SK-N-MC (cell line): ENCODE data around the gene TLK1.

Source experiments
- EZH2 ChIP-seq: fragments of 200-600 bp; sonication (generic); IDR thresholded peaks from one replicate; pipeline ENCODE4 v1.6.1; 2017; ENCODE audit warnings: antibody characterized with exemption
- POLR2AphosphoS5 ChIP-seq: IDR thresholded peaks from 2 replicates; pipeline ENCODE4 v1.6.1; 2012; ENCODE audit warnings: mild to moderate bottlenecking, low read depth, low read length, borderline replicate concordance

DNA sequence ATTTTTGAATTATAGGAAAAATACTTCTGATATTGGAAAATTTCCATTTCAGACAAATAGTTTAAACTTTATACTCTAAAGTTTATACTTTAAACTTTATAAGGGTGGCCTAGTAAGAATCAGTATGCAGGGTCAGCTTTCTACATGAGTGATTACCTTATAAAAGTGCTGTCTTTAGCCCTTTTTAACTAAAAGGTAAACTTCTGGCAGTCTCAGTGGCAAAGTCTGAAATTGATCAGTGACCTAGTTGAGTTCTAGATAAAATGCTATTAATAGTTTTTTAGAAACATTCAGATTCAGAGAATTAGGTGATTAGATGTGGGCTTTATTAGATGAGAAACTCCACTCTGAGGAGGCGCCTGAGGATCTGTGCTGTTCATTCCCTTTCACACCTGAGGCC, 216.1 kb downstream of the TLK1 start:
- no peak for TF ChIP-seq POLR2AphosphoS5
- no peak for TF ChIP-seq EZH2
